ENCODE data around the gene RAB3A.

- TF ChIP-seq CTCF (IDR thresholded peaks at IDR 0.05) (no peak), POLR2A (IDR thresholded peaks at IDR 0.05) (no peak)
These were observed 21.5 kb upstream of the RAB3A start for GRCh38 chr19:18225355-18225701.
